Muscle of arm (tissue), 14 donors: ENCODE results near the gene KDELR3. TPM values are rescaled to one million over a fixed set of nuclear protein-coding genes. Genes with fewer than 3 reads are reported as not detected.

Source experiments
- DNase-seq: peaks from one replicate; pipeline ENCODE4 v3.0.0-alpha.2; 2013
- long read RNA-seq, 11 donors: transcript quantifications; one replicate each; lab custom pipeline, GENCODE V29; 2026
- polyA plus RNA-seq, 12 donors: library from polyadenylated mRNA; unstranded; fragments of 120-200 nt; gene quantifications; one replicate each; pipeline ENCODE4 v1.2.1, GENCODE V29; 2013; ENCODE audit not compliant: insufficient read length in 12 of 12

KDELR3 gene
- 10 to 100 TPM in 11 of 12 donors, not detected in 1; 22.9 to 55.8 (median 33.7) TPM for polyA plus RNA-seq
- long read RNA-seq, donor 1, transcript KDELR3-201 (5 exons, 1,728 nt), result major isoform, 16 of 2,096 reads
- long read RNA-seq, donor 1, transcript KDELR3-202 (4 exons, 931 nt), result minor isoform, 10 of 2,096 reads
- long read RNA-seq, donor 1, partial matches to known transcripts, result 2,070 of 2,096 reads
- long read RNA-seq, donor 1, other reads (novel, unspliced or antisense), result 0 of 2,096 reads
- long read RNA-seq, donor 2, transcript KDELR3-201 (5 exons, 1,728 nt), result major isoform, 17 of 698 reads
- long read RNA-seq, donor 2, partial matches to known transcripts, result 678 of 698 reads
- long read RNA-seq, donor 2, other reads (novel, unspliced or antisense), result 0 of 698 reads
- long read RNA-seq, donor 3, transcript KDELR3-201 (5 exons, 1,728 nt), result major isoform, 7 of 8 reads
- long read RNA-seq, donor 3, partial matches to known transcripts, result 0 of 8 reads
- long read RNA-seq, donor 3, other reads (novel, unspliced or antisense), result 0 of 8 reads
- long read RNA-seq, donor 4, partial matches to known transcripts, result 27 of 31 reads
- long read RNA-seq, donor 4, other reads (novel, unspliced or antisense), result 0 of 31 reads
- long read RNA-seq, donor 5, transcript KDELR3-202 (4 exons, 931 nt), result minor isoform, 5 of 27 reads
- long read RNA-seq, donor 5, transcript KDELR3-201 (5 exons, 1,728 nt), result major isoform, 22 of 27 reads
- long read RNA-seq, donor 5, partial matches to known transcripts, result 0 of 27 reads
- long read RNA-seq, donor 5, other reads (novel, unspliced or antisense), result 0 of 27 reads
- long read RNA-seq, donor 6, transcript KDELR3-201 (5 exons, 1,728 nt), result major isoform, 12 of 90 reads
- long read RNA-seq, donor 6, partial matches to known transcripts, result 62 of 90 reads
- long read RNA-seq, donor 6, other reads (novel, unspliced or antisense), result 12 of 90 reads
- long read RNA-seq, donor 7, transcript KDELR3-201 (5 exons, 1,728 nt), result major isoform, 11 of 101 reads
- long read RNA-seq, donor 7, partial matches to known transcripts, result 87 of 101 reads
- long read RNA-seq, donor 7, other reads (novel, unspliced or antisense), result 0 of 101 reads
- long read RNA-seq, donor 8, transcript KDELR3-201 (5 exons, 1,728 nt), result major isoform, 21 of 290 reads
- long read RNA-seq, donor 8, partial matches to known transcripts, result 249 of 290 reads
- long read RNA-seq, donor 8, other reads (novel, unspliced or antisense), result 17 of 290 reads
- long read RNA-seq, donor 9, transcript KDELR3-201 (5 exons, 1,728 nt), result major isoform, 18 of 30 reads
- long read RNA-seq, donor 9, transcript KDELR3-202 (4 exons, 931 nt), result minor isoform, 12 of 30 reads
- long read RNA-seq, donor 9, partial matches to known transcripts, result 0 of 30 reads
- long read RNA-seq, donor 9, other reads (novel, unspliced or antisense), result 0 of 30 reads
- long read RNA-seq, donor 10, transcript KDELR3-202 (4 exons, 931 nt), result minor isoform, 6 of 16 reads
- long read RNA-seq, donor 10, transcript KDELR3-201 (5 exons, 1,728 nt), result major isoform, 10 of 16 reads
- long read RNA-seq, donor 10, partial matches to known transcripts, result 0 of 16 reads
- long read RNA-seq, donor 10, other reads (novel, unspliced or antisense), result 0 of 16 reads
- long read RNA-seq, donor 11, transcript KDELR3-201 (5 exons, 1,728 nt), result major isoform, 21 of 155 reads
- long read RNA-seq, donor 11, partial matches to known transcripts, result 114 of 155 reads
- long read RNA-seq, donor 11, other reads (novel, unspliced or antisense), result 17 of 155 reads

DNA sequence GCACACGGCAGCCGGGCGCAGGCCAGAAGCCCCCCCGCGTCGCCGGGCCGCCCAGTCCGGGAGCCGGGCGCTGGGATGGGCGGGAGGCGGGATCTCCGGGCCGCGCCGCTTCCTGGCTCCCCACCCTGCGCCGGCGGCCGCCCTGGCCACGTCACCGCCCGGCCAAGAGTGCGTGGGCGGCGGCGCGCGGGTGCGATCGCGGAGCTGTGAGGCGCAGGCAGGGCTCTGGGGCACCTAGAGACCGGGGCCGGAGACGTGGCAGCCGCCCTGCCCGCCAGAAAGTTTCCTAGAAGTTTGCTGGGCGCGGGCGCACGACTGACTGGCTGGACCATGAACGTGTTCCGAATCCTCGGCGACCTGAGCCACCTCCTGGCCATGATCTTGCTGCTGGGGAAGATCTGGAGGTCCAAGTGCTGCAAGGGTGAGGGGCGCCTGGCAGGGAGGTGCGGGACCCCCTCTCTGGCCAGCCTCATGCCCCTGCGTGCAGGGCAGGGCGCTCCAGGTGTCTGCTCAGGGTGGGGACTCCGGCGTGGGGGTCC lies at the start of gene KDELR3:
Gene KDELR3 (plus strand): TSS at position 193 of the 539 bp plus-strand sequence. CDS start 138 bp downstream, at position 331.
- peak; percentile 59 for DNase-seq

DNA sequence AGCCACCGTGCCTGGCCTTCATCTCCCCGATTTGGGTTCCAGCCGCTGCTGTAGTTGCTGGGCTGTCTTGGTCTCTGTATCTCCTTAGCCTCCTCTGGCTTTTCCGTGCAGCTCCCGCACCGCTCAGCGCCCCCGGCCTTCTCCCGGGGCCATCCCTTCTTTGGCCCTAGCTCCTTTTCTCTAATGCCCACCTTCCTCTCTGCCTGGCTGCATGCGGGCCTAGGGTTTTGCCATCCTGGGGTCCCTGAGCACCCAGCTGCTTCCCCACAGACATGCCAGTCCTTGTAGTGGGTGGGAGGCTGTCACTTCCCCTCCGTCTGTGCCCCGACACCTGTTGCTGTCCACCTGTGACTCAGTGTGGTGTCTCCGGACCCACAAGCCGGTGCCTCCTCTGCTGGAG lies 49.3 kb upstream of the KDELR3 start:
- DNase-seq, result no peak

DNA sequence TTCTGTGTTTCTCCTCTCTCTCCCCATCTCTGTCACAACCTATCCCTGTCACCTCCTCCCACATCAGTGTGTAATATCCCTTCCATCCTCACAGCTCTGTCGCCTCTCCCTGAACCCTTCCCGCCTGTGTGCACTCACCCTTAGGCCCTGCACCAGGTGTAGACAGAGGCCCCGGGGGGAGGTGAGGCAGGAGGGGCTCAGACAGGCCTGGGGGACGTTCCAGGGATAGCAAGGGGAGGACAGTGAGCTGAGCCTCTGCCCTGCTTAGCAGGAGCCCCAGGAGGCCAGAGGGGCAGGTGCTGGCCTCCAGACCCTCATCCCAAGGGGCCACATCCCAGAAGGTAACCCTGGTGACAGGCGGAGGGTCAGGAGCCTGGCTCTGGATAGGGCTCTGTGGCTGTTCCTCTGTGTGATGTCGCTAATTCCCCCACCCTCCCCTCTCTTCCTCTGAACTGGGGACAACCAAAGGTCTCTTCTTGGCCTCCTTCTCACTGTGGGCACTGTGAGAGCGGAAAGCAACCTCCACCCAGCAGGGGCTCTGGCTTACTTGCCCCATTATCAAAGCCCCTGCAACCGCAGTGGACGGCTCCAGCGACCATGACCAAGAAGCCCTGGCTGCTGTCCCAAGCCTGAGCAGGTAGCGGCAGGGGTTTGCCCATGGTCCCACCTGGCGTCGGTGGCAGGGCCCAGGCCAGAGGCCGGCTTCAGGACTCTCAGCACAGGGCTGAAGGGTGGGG lies 48.6 kb upstream of the KDELR3 start:
- no peak for DNase-seq

DNA sequence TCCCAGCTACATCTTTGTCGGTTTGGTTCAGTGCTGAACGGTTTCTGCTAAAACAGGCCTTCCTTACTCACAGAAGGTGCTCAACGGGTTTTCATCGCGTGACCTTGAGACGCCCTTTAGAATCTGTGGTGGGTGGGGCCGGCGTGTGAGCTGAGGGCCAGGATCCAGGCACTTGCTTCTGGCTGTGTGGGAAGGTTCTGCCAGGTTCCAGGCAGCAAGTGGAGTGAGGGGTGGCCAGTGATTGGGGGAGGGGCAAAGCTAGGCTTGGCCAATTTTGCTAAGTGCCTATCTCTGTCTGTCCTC lies 48.1 kb upstream of the KDELR3 start:
- no peak for DNase-seq

GRCh38 chr22:38420734-38421133 lies 47.2 kb upstream of the KDELR3 start:
- no peak for DNase-seq

DNA sequence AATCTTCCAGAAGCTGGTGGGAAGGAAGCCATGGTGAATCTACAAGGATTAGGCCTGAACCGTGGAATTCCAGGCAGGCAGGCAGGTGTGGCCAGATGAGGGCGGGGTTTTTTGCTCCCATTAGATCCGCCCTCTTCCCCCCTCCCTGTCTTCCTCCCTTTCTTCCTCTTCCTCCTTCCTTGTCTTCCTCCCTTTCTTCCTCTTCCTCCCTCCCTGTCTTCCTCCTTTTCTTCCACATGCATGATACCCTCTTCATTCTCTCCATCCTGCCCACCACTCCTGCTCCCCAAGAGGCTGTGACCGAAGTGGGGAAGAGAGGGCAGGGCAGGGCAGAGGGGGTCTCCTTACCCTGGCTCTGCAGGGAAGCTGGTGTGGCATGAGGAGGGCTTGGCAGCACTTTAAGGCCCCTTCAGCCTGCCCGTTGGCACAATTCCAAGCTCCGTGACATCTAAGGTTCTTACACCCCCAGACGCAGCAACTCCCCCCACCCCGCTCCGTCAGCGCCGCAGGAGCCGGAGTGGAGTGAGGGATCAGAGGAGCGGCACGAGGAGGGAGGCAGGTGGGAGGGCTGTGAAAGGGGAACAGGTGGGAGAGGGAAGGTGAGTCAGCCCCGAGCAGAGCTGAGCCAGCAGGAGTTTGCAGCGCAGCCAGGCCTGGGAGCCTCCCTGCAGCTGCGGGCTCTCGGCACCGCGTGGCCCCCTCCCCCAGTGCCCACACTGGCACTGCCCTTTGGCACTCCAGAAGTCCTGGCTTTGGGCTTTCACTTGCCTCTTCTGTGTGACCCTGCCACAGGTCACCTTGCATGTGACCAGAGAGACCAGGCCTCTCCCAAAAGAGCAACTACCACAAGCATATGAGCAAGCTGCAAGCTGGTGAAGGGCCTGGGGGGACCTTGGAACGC lies 45.0 kb upstream of the KDELR3 start:
- DNase-seq, result no peak

- DNase-seq, result no peak
Observed at GRCh38 chr22:38423512-38424503, 44.1 kb upstream of the KDELR3 start.

DNA sequence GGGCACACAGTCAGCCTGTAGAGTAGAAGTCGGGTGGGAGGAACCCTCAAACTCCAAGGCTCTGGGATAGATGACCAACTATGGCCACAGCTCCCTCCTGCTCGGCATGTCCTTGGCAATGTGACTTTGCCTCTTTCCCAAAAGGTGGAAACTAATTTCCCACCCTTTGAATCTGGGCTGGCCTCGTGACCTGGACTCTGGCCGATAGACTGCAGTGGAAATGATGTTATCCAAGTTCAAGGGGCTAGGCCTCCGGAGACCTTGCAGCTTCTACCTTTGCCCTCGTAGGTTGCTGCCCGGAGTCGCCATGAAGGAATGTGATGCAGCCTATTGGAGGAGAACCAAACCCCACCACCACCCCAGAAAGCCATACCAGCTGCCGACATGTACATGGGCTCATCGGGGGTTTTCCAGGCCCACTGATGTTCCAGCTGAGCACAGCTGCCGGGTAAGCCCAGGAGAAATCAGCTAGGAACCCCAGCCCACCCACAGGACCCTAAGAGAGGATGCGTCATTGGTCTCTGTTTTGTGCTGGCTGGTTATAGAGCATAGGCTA lies 43.3 kb upstream of the KDELR3 start:
- no peak for DNase-seq

- DNase-seq, result no peak
Observed at GRCh38 chr22:38426628-38427027, 41.3 kb upstream of the KDELR3 start.

- DNase-seq, result no peak
Observed at GRCh38 chr22:38427465-38427864, 40.4 kb upstream of the KDELR3 start.

DNA sequence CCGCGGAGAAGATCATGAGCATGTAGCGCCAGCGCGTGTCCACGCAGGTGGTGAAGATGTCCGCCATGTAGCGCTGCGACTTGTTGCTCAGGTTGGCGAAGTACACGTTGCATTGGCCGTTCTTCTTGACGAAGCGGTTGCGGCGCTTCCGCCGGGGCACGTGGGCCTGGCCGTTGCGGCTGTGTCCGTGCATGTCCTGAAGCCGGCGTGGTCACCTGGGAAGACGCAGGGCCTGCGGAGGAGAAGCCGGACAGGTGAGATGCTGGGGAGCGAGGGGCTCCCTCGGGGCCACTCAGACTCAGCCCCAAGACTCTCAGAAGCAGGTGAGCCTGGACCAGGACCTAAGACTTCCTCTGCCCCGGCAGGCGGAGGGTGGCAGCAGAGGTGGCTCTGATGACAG lies 40.0 kb upstream of the KDELR3 start:
- DNase-seq, result no peak

- no peak for DNase-seq
Observed at GRCh38 chr22:38428714-38429113, 39.2 kb upstream of the KDELR3 start.

DNA sequence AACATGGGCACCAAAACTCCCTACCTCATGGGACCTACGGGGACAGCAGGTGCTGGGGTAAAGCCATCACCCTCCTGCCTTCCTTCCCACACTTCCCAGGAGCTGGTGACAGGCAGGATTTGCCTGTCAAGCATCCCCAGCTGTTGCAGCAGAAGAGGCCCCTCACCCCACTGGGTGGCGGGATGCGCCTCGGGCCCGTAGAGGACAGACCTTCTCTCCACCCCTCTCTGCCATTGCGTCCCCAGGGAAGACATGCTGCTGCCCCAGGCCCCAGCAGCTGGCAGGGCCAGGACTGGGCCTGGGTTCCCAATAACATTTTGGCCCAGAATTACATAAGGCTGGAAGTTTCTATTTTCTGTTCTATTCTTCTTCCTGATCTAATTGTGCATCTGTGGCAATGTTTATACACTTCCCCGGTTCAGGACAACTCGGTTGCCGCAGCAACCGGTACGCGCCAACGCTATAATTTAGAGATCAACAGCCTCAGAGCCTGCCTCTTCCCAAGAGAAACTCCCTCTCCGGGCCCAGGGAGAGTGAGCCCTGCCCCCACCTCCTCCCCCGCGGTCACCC lies 38.3 kb upstream of the KDELR3 start:
- no peak for DNase-seq

DNA sequence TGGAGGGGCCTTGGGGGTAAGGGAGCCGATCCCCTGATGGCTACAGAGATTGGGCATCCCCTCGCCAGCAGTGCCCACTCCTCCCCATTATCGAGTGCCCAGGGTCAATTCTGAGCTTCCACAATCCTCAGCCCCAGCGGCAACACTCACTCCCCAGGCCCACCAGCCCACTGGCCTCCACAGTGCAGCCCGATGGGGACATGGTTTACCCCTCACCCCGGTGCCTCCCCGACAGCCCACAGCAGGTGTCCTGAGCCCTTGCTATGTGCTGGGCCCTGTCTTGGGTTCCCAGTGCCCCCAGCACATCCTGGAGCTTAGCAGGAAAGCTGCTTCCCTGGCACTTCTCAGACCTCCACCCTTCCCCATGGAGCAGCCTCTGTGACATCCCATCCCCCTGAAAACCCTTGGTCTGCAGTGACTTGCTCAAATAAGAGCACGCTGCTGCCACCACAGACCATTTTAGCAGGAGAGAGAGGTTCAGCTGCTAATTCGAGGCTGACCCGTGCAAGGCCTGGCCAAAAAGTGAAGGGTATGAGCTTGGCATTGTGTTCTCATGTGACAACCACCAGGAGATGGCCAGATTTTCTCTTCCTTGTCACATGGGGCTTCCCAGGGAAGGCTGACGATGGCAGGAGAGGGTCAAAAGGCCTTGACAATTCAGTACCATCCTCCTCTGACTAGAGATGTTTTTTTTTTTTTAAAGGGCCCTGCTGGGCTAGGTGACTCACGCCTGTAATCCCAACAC lies 36.5 kb upstream of the KDELR3 start:
- DNase-seq, result no peak

- no peak for DNase-seq
Observed at GRCh38 chr22:38432264-38432663, 35.6 kb upstream of the KDELR3 start.

- DNase-seq, result no peak
Observed at GRCh38 chr22:38433871-38434270, 34.0 kb upstream of the KDELR3 start.
